ENCODE results near the gene MRS2.
"Not testable (repeated sequence)": the region's sequence is repeated elsewhere in the genome, so short reads cannot be mapped to it uniquely, and the experiment has no call there.

Gene MRS2

DNA sequence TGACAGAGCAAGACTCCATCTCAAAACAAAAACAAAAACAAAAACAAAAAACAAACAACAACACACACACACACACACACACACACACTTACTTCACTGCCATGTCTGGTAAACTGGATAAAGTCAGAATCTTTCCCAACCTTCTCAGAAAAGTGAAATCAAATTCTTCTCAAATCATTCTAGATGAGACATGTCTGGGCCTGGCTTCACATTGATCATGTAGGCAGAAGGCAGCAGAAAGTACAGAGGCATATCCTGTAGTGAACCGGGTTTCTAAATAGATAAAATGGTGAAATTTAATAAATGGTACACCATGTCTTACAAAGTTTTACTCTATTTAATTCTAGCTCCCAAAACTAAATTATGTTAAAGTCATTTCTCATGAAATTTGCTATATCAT is 14.9 kb upstream of the MRS2 start:
- no peak for DNase-seq (ENCODE audit: low read depth in 2 of 2, low spot score in 1 of 2)

DNA sequence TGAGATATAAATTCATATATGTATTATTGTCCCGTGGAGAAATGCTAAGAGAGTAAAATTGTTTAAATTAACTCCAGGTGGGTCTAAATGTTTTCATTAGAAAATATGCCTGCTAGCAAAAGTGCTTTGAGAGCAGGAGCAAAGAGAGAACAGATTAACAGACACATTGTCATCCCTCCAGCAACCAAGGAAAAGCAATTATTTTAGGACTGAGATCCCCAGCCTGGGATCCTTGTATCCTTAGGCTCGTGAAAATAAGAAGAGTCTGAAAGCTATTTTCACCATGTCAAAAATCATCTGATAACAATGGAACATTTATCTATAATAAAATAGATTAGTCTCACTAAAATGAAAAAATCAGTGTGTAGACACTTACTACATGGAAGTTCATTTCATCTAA is 11.5 kb upstream of the MRS2 start:
- DNase-seq (ENCODE audit: low read depth in 2 of 2, low spot score in 1 of 2), result no peak

DNA sequence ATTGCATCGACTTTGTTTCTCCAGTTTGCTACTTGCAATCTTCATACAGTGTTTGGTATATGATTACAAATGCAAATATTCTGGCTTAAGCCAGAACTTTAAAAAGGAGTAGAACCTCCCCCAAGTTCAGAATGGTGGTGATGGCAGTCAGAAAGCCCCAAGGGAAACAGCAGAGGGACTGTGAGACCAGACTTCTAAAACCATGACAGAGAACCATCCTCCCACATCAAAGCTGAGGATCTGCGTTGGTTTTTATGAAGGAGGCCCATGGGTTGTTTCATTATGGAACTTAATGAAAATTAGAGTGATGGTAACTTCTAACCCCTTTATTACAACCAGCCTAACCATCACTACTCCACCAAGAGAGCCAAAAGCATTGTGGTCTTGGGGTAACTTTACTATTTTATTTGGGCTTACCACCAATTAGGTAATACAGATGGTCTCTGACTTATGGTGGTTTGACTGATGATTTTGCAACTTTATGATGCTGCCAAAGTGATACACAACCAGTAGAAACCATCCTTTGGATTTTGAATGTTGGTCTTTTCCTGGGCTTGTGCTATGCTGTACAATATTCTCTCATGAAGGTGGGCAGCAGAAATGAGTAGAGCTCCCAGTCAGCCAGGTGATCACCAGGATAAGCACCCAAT is 10.9 kb upstream of the MRS2 start:
- DNase-seq (ENCODE audit: low read depth in 2 of 2, low spot score in 1 of 2), result no peak

DNA sequence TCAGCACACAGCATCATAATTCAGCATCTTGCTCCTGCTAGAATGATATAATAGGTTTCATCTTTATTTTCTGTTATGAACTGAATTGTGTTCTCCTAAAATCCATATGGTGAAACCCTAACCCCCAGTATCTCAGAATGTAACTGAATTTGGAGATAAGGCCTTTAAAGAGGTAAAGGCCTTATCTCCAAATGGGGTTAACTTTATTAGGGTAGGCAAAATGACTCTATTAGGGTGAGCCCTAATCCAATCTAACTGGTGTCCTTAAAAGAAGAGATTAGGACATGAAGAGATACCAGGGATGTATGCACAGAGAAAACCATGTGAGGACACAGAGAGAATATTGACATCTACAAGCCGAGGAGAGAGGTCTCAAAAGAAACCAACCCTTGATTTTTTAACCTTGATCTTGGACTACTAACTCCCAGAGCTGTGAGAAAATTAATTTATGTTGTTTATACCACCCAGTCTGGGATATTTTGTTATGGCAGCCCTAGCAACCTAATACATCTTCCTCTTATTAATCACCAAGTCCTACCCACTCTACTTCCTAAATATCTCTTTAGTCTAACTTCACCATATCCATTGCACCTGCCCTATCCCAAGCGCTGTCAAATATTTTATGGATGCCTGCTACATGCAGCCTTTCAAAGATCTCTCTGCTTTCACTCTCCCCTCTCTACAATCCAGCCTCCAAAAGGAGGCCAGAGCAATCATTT is 8.5 kb upstream of the MRS2 start:
- DNase-seq (ENCODE audit: low read depth in 2 of 2, low spot score in 1 of 2), result no peak

DNA sequence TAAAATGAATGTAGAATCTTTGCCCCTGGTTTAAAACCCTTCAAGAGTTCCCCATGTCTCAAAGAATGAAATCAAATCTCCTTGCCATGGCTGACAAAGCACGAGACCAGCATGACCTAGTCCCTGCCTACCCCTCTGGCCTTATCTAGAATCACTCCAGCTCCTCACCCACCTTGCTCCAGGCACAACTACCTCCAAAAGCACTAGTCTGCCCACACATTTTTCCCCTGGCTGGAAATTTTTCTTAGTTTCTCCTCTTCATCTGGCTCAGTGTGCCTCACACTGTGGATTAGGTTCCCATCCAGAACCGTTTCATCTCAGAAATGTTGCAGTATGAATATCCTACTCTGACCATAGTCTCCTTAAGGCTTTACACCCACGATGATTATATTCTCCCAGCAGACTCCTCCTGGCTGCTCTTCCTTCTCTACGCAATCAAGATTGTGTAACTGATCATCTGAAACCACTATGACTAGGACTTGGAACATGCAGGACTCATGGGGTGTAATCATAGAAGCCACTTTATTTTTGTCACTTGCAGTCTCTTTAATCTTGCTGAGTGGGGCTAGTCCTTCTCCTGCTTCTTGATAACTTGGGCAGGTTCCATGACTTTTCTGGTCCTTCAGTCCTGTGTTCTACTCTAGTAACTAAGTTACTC is 7.8 kb upstream of the MRS2 start:
- DNase-seq (ENCODE audit: low read depth in 2 of 2, low spot score in 1 of 2), result no peak

DNA sequence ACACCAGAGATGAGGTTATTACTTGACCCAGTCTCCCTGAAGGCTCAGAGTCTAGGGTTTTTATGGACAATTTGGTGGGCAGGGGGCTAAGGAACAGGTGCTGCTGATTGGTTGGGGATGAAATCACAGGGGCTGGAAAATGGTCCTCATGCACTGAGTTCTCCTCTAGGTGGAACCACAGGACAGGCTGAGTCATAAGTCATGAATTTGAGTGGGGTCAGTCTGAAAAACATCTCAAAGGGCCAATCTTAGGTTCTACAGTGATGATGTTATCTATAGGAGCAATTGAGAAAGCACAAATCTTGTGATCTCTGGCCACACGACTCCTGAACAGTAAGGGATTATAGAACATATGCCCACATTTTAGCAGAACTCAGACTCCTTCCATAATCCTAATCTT is 5.9 kb upstream of the MRS2 start:
- DNase-seq (ENCODE audit: low read depth in 2 of 2, low spot score in 1 of 2), result no peak

DNA sequence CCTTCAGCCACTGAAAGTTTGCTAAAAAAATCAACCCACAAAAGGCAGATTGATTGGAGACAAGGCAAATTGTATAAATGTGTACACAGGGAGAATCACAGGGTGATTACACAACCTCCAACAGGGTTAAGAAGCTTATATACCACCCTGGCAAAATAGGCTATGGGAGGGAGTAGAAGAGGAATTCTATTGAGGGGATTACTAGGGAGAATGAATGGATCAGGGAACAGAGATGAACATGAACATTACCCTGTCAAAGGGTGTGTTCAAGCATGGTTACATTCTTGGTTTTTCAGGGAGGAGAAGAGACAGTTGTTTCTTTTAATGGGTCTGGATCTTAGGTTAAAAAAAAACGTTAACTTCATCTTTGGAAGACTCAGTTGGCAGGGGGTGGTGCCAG is 5.1 kb upstream of the MRS2 start:
- DNase-seq (ENCODE audit: low read depth in 2 of 2, low spot score in 1 of 2), result no peak

DNA sequence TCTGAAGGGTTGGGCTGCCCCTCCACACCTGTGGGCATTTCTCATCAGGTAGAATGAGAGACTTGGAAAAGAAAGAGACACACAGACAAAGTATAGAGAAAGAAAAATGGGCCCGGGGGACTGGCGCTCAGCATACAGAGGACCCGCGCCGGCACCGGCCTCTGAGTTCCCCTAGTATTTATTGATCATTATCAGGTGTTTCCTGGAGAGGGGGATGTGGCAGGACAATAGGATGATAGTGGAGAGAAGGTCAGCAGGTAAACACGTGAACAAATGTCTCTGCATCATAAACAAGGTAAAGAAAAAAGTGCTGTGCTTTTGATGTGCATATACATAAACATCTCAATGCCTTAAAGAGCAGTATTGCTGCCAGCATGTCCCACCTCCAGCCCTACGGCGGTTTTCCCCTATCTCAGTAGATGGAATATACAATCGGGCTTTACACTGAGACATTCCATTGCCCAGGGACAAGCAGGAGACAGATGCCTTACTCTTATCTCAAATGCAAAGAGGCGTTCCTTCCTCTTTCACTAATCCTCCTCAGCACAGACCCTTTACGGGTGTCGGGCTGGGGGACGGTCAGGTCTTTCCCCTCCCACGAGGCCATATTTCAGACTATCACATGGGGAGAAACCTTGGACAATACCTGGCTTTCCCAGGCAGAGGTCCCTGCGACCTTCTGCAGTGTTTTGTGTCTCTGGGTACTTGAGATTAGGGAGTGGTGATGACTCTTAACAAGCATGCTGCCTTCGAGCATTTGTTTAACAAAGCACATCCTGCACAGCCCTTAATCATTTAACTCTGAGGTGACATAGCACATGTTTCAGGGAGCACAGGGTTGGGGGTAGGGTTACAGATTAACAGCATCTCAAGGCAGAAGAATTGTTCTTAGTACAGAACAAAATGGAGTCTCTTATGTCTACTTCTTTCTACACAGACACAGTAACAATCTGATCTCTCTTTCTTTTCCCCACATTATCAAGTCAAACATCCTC is 2.4 kb upstream of the MRS2 start:
- DNase-seq (ENCODE audit: low read depth in 2 of 2, low spot score in 1 of 2), result not testable (repeated sequence)

DNA sequence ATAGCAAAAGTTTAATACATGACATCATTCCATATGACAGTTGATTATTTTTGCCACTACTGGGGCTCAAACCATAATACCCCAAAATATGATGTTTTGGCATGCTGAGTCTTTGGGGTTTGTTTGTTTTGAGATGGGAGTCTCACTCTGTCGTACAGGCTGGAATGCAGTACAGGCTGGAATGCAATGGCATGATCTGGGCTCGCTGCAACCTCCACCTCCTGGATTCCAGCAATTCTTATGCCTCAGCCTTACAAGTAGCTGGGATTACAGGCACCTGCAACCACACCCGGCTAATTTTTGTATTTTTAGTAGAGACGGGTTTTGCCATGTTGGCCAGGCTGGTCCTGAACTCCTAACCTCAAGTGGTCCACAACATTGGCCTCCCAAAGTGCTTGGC is 1.3 kb upstream of the MRS2 start:
- no peak for DNase-seq (ENCODE audit: low read depth in 2 of 2, low spot score in 1 of 2)

DNA sequence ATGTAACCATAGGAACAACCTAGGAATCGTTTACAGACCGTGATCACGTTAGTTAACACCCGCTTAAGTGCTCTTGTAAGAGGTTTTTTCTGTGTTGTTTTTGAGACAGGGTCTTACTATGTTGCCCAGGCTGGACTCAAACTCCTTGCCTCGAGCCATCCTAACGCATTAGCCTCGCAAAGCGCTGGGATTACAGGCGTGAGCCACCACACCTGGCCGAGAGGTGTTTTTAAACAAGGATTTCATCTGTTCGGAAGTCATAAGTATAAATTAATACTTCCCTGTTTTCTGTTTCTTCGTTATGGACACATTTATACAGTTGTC is 727 bp downstream of the MRS2 start:
- DNase-seq (ENCODE audit: low read depth in 2 of 2, low spot score in 1 of 2), result no peak

DNA sequence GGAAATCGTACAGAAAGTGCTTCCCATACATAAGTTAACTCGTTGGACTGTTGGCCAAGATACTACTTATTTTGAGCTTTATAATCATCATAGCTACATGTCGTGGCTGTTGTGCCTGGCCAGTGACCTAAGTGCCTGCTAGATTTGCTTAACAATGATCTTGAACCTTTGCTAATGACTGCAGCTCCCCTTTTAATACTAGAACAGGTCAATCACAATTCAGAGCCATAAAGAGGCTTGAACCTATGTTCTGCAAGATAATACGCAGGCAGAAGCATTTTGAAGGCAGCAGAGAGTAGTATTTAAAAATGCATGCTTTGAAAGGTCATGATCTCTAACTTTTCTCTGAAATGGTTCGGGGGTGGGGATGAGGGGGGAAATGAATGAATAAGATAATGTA is 2.5 kb downstream of the MRS2 start:
- no peak for DNase-seq (ENCODE audit: low read depth in 2 of 2, low spot score in 1 of 2)

DNA sequence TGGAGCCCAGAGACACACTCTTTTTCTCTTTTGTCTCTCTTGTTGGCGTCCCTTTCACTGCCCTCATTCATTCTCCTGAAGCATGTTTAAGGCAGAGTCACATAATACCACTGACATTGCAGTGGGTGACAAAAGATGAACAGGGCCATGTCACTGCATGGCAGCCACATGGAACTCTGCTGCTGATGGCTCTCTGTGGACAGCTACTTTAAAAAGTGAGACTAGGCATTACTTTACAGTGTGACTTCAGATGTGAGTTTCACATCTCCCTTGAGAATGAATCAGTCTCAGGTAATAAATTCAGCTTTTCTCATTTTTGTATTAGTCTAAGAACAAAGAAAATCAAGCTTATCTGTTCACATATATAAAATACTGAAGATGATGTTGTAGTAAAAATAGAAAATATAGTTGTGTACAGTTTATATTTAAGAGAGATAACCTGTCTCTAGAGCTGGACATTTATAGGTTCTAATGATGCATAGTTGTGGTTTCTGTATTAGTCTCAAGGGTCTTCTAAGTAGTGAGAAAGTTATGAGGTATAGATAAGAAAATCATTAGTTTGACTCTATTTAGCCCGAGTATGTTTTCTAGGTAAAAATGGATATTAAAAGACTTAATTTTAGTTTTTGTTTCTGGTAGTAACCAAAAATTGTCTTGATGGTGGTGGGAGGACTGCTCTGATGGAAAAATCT is 6.1 kb downstream of the MRS2 start:
- no peak for DNase-seq (ENCODE audit: low read depth in 2 of 2, low spot score in 1 of 2)

DNA sequence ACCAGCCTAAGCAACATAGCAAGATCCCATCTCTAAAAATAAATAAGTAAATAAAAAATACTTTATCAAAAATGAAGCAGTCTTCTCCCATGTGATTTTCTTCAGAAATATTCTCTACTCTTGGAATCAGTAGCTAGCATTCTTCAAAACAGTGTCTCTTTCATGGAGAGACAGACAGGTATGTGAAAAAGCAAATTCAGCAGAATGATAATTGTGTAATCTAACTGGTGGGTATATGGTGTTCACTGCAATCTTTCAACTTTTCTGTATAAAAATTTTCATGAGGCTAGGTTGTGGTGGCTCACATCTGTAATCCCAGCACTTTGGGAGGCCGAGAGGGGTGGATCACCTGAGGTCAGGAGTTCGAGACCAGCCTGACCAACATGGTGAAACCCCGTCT is 7.9 kb downstream of the MRS2 start:
- DNase-seq (ENCODE audit: low read depth in 2 of 2, low spot score in 1 of 2), result no peak

DNA sequence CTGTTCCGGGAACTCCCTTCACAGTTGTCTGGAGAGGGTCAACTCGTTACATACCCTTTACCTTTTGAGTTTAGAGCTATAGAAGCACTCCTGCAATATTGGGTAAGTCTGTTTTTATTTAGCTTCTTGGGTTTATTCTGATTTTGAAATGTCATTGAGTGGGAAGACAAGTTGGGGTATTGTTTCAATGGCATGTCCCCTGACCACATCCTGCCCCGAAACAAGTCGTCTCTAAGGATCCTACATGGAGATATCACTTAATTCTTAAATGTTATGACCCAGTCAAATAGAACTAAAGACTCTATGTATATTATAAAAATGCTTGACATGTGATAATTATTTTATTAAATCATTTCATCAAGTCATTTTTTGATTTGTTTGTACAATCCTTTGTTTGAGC is 9.6 kb downstream of the MRS2 start:
- no peak for DNase-seq (ENCODE audit: low read depth in 2 of 2, low spot score in 1 of 2)

DNA sequence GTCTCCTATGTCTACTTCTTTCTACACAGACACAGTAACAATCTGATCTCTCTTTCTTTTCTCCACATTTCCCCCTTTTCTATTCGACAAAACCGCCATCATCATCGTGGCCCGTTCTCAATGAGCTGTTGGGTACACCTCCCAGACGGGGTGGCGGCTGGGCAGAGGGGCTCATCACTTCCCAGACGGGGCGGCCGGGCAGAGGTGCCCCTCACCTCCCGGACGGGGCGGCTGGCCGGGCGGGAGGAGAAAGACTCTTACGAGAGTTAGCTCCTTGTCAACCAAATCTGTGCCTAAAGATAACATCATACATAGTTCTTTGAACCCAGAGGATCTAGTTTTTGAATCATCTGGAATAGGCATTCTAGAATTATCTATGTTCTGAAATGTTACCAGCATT is 11.8 kb downstream of the MRS2 start:
- DNase-seq (ENCODE audit: low read depth in 2 of 2, low spot score in 1 of 2), result not testable (repeated sequence)

DNA sequence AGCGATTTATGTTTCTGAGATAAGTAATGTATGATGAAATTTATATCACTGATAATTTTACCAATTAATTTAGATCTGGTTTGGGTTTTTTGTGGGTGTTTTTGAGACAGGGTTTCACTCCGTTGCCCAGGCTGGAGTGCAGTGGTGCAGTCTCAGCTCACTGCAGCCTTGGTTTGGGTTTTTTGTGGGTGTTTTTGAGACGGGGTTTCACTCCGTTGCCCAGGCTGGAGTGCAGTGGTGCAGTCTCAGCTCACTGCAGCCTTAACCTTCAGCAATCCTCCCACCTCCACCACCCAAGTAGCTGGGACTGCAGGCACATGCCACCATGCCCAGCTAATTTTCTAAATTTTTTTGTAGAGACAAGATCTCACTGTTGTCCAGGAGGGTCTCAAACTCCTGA is 13.0 kb downstream of the MRS2 start:
- DNase-seq (ENCODE audit: low read depth in 2 of 2, low spot score in 1 of 2), result no peak

DNA sequence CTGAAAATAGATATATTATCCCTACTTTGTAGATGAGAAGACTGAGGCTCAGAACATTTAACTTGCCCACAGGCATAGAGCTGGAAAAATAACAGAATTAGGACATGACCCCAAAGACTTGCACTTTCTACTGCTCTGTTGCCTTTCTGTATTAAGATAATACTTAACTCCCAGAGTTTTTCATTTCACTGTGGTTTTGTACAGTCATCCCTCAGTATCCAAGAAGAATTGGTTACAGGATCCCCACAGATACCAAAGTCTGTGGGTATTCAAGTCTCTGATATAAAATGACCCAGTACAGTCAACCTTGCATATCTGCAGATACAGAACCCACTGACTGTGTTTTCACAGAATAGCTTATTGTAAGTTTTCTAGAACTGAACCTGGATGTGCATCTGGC is 16.8 kb downstream of the MRS2 start:
- no peak for DNase-seq (ENCODE audit: low read depth in 2 of 2, low spot score in 1 of 2)

DNA sequence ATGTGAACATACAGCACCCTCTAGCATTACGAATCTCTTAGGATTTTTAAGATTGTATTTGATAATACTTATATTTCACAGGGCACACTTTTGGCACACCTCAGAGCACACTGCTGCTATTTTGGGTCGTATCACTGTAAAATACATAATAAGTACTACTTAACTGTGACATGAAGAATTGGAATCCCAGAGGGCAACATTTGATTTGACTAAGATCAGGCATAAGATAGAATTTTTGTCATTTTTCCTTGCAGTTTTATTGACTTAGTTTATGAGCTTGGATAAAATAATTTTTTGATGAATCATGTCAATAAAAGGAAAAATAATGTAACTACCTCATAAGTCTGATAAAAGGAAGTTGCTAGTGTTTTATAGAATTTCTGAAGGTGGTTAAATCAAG is 22.4 kb downstream of the MRS2 start:
- no peak for DNase-seq (ENCODE audit: low read depth in 2 of 2, low spot score in 1 of 2)

DNA sequence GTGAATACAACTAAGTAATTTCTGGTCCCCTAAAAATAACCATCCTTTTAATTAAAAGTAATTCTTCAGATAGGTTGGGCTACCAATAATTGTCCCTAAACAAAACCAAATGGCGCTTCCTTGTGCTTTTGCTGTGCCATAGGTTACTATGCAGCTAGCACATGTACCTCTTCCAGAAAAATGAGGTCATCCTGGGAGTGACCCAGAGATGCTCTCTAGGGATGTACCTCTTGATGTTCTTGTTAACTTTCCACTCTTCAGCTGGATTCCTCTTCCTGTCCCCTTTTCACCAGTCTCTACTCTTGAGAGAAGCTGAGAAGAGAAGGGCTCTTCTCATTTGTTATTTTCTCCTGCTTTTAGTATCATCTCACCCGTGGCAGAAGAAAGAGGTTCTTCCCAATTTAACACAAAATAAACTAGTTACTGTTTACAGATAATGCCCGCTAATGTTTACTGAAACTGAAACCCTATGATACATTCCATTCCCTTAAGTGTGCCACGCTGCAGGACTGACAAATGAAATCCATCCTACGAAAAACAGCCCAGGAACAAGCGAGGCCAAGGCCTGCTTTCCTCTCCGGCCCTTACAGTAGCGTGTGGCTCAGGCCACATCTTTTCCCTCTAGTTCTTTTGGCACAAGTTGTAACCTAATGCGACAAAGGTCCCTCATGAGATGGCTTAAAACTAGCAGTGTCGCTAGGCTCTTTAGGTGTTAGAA is 24.2 kb downstream of the MRS2 start:
- DNase-seq (ENCODE audit: low read depth in 2 of 2, low spot score in 1 of 2), result no peak

DNA sequence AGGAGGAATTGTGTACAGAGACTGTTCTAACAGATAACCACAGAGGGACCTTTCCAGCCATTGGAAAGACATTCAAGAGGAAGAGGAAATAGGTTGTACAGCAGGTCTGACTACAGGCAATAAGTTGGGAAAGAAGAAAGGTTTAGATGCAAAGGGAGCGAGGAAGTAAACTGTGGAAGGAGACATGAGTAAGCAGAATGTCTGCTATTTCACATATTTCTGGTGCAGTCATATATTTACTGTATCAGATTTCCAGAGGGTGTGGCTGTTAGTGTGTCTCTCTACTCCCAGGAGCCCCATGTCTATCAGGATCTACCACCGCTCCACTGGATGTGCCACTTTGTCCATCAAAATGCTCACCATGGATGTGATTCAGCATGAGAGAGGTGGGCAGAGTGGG is 25.9 kb downstream of the MRS2 start:
- DNase-seq (ENCODE audit: low read depth in 2 of 2, low spot score in 1 of 2), result no peak

Data from stimulated activated CD8-positive, alpha-beta memory T cell treated with anti-CD3 and anti-CD28 coated beads, Interleukin-4, amount 100 ng/mL, for 4 hours (primary cell).